CD4-positive, alpha-beta T cell treated with Interleukin-4 for 4 hours (primary cell): ENCODE data around the gene GET4.

Source experiments
- DNase-seq: peaks from one replicate; pipeline ENCODE4 v3.0.0-alpha.2; 2020

GET4 gene

DNA sequence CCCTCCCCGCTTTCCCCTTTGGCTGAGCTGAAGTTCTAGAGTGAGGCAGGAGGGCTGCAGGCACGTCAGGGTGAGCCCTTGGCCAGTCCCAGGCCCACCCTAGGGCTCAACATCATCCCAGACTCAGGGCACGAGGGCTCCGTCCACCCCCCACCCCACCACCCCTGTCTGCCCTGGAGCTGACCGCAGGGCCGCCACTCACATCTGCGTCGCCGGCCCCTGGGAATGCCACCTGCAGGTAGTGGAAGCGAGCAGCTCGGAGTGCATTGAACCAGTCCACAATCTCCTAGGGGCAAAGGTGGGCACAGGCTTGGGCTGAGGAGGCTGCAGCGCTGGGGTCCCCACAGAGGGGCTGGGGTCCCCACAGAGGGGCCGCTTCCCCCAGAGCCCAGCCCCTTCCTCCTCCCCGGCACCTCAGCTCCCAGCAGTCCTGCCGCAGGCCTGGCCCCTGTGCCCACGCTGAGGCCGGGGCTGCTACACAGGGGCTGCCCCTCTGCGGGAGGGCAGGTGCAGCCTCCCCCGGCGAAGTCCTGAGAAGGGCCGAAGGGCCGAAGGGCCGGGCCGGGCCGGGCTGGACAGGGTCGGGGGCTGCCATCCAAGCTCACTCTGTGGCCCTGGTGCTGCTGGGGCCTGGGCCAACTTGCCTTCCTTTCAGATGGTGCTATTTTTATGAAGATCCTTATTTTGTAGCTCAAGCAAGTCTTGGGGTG, 24.1 kb downstream of the GET4 start:
- no peak for DNase-seq

DNA sequence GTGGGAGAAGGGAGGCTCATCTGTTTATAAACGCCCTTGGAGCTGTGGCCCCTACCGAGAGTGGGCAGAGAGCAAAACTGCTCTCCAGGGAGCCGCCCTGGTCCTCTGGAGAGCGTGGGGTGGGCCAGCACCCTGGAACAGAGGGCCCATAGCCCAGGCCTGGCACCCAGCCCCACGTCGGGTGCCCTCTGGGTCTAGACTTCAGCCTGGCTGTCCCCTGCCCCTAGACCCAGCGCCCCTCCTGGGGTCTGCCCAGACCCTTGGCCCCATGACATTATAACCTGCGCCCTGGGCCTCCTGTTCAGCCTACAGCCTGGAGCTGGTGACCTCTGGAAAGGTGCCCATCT, 24.7 kb downstream of the GET4 start:
- DNase-seq = no peak

DNA sequence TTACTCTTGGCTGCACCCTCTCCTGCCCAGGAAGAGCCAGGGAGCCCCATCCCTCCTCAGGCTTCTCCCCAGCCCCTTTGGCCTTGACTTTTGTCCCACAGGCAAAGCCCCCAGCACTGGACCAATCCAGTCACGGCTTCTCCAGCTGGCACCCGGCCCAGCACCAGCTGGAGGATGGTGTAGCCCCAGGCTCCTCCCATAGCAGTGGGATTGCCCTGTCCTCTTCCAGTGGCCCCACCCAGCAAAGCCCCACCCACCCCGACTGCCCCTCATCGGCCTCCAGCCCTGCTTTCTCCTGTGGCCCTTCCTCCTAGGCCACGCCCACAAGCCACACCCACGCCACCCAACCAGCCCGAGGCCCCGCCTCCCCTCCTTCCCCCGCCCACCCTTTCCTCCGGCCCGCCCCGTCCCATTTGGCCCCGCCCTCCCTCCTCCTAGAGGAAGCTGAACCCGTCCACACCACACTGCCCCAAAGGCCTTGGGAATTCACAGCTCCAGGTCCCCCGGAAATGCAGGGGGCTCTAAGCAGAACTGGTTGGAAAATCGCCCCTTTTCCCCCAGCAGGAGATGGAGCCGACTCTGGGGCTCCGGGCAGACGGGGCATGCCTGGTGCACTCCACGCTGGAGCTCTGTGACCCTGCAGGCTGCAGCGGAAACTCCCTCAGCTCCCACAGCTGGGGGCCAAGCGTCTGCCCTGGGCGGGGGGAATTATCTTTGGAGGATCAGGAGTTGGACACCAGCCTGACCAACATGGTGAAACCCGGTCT, 25.2 kb downstream of the GET4 start:
- DNase-seq = no peak

DNA sequence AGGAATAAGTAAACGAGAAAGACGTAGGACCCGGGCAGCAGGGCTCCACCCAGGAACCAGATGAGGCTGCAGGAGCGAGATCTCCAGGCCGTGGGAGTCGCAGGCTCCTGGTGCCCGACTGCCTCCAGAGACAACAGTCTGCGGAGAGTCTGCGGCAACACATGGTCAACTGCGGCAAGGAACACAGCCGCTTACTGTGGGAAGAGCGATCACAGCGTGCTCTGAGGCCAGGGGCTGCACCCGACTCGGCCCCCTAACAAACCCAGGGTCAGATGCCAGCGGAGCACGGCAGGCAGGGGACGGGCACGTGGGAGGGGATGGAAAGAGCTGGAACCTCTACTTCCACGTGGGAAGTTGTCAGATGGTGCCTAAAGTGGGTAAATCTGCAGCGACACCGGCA, 26.6 kb downstream of the GET4 start:
- DNase-seq = no peak

GRCh38 chr7:903921-904755, 27.8 kb downstream of the GET4 start:
- DNase-seq = no peak

DNA sequence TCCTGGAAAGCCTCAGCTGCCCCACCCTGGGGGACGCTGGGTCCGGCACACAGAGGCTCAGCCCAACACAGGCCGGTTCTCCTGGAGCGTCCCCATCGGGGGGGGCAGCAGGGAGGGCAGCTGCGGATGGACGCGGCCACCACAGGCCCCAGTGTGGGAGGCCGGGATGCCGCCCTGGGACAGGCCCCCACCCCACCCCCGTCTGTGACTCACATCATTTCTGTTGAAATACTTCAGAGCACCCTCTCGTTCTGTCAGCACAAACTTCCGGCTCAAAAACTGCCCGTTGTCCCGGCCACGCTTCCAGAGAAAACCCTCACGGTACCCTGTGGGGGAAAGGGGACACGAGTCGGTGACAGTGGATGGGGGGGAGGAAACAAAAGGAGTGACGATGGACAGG, 28.5 kb downstream of the GET4 start:
- DNase-seq = no peak

DNA sequence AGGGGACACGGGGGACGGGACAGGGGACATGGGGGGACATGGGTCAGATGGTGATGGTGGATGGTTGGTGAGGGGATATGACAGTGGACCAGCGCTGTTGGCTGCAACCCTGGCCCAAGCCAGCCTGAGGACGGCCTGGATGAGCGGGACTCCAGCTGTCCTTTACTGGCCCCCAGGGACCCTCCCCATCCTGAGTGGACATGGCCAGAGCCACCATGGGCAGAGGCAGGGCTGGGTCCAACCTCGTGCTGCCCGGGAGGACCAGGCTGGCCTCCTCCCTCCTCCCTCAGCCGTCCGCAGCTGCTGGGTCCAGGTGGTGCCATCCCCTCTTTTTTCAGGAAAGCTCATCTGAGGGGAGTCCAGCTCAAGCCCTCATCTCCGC, 30.4 kb downstream of the GET4 start:
- no peak for DNase-seq

DNA sequence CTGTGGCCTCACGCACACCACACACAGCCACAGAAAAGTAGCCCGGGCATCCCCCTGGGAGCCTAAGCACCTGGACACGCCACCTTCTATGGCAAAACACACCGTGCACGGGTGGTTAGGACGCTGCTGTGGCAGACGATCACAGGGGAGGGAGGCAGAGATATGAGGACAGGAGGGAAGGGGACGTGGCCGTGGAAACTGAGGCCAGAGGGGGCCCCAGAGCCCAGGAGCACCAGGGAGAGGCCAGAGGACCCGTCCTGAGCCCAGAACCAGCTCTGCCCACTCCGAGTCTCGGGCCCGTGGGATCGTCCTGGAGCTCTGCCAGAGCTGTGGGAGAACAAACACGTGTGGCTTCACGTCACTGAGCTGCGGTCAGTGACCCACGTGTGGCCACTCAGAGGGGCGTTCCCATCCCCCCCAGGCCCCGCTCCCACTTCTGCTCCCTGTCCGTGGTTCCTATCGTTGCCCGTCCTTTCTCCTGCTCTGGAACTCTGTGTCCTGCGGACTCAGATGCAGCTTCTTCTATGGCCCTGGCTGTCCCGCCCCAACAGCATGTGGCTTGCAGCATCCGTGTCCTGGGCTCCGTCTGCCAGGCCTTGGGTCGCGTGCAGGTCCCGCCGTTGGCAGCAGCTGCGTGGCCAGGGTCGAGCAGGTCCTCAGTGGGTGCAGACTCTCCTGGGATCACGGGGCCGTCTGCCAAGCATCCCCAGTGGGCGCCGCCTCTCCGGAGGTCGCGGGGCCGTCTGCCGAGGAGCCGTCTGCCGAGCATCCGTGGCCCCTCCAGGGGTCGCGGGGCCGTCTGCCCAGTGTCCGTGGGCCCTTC, 31.0 kb downstream of the GET4 start:
- no peak for DNase-seq

GRCh38 chr7:908159-908581, 31.8 kb downstream of the GET4 start:
- no peak for DNase-seq

GRCh38 chr7:908591-909357, 32.4 kb downstream of the GET4 start:
- DNase-seq = peak; percentile 63

- peak; percentile 41 for DNase-seq
These were observed 33.3 kb downstream of the GET4 start for GRCh38 chr7:909358-910329.

DNA sequence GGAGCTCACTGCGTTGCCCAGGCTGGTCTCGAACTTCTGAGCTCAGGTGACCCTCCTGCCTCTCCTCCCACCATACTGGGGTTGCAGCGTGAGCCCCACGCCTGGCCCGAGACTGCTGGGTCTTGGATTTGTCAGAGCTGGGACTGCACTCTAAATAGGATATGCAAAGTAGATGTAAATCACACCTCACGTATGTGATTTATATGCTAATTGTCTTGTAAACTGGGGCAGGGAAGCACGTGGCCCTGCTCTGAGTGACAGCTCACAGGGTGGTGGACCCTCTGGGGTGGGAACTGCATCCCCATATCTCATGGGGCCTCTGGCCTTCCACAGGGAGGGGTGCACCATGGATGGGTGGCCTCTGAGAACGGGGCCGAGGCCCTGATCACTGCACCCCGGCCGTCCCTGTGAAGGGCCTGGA, 34.1 kb downstream of the GET4 start:
- no peak for DNase-seq

DNA sequence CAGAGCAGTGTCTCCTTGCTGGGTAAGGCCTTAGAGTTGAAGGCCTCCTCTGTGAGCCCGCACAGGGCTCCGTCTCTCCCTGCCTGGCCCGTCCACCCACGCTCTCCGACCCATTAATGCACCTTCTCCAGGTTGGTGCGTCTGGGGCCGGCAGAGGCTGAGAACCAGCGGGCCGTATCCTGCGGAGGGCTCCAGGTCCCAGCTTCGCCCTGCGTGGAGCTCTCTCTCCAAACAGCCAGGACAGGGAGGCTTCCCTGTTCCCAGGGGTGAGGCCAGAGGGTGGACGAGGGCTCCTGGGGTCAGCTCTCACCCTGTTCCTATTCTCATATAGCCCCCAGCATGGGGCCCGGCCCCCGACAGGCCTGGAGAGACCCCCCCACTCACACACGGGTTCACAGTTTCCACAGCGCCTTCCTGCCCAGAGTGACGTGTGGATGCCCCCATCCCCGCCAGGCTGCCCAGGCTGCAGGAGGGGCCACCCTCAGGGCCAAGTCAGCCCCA, 34.6 kb downstream of the GET4 start:
- DNase-seq = no peak

GRCh38 chr7:911791-912480, 35.6 kb downstream of the GET4 start:
- DNase-seq = no peak

- DNase-seq = no peak
These were observed 37.6 kb downstream of the GET4 start for GRCh38 chr7:913736-914520.

GRCh38 chr7:914521-915194, 38.3 kb downstream of the GET4 start:
- no peak for DNase-seq

DNA sequence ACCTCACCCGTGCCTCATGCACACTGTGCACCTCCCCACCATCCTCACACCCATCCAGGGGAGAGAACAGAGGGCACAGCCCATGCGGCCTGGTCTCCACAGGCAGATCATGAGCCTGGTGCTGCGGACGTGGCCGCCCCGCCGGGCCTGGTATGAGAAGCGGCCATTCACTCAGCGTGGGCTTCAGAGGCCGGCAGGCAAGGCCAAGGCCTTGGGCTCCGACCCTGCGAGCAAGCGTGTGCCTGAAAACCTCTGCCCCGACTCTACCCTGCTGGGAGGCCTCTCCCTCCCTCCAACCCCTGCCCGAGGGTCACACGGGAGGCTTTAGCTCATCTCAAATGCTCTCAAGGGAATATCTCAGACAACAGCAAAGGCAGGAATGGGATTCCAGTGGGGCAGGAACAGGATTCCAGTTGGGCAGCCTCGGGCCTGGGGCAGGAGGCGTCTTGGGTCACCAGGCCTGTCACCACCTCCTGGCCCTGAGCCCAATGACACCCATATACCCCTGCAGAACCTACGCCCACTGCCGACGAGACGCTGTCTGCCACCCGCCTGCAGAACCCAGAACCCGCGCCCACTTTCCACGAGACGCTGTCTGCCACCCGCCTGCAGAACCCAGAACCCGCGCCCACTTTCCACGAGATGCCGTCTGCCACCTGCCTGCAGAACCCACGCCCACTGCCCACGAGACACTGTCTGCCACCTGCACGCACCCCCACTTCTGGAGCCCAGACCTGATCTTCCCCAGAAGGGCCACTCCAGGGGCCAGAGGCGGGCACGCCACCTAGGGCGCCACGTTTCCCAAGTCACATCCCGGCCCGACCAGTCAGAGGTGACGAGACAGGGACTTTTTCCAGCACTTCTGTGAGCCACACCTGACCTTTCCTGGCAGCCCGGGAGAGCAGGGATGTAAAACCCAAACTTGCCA, 39.2 kb downstream of the GET4 start:
- no peak for DNase-seq
